SK-N-SH treated with all-trans-retinoic acid at 6 μM for 48 hours (cell line): Measurements from ENCODE around the gene FSD2.

Source experiments
- ARNTL ChIP-seq: fragments of 450-650 bp; formaldehyde crosslinking; IDR thresholded peaks from 2 replicates; pipeline ENCODE4 v1.5.0; 2020; ENCODE audit warnings: low read depth, mild to moderate bottlenecking, moderate library complexity, borderline replicate concordance
- ESRRG ChIP-seq: fragments of 250-450 bp; sonication (Bioruptor Pico); IDR thresholded peaks from 2 replicates; pipeline ENCODE4 v1.6.1; 2021; ENCODE audit warnings: mild to moderate bottlenecking
- OSR1 ChIP-seq: fragments of 250-450 bp; sonication (Bioruptor Pico); IDR thresholded peaks from 2 replicates; pipeline ENCODE4 v1.8.0; 2022; ENCODE audit warnings: moderate library complexity, mild to moderate bottlenecking, inconsistent platforms
- RARB ChIP-seq: fragments of 250-450 bp; sonication (Bioruptor Pico); IDR thresholded peaks from 2 replicates; pipeline ENCODE4 v1.8.0; 2021; ENCODE audit warnings: mild to moderate bottlenecking, moderate library complexity
- TCF4 ChIP-seq: fragments of 250-450 bp; sonication (Bioruptor Pico); IDR thresholded peaks from 2 replicates; pipeline ENCODE4 v1.8.0; 2021; ENCODE audit warnings: mild to moderate bottlenecking, moderate library complexity, borderline replicate concordance
- TOX ChIP-seq: fragments of 250-450 bp; sonication (Bioruptor Pico); IDR thresholded peaks from 2 replicates; pipeline ENCODE4 v1.8.0; 2021; ENCODE audit warnings: mild to moderate bottlenecking, moderate library complexity, borderline replicate concordance
- ZFP30 ChIP-seq: fragments of 450-650 bp; formaldehyde crosslinking; IDR thresholded peaks from 2 replicates; pipeline ENCODE4 v1.5.0; 2022; ENCODE audit warnings: mild to moderate bottlenecking, moderate library complexity
- ZNF70 ChIP-seq: fragments of 450-650 bp; formaldehyde crosslinking; IDR thresholded peaks from 2 replicates; pipeline ENCODE4 v1.5.0; 2020; ENCODE audit warnings: mild to moderate bottlenecking, moderate library complexity
- TF ChIP-seq, protein P1 (sequence below): fragments of 250-450 bp; sonication (Bioruptor Pico); IDR thresholded peaks from 2 replicates; pipeline ENCODE4 v1.5.1; 2020; ENCODE audit warnings: low read depth, mild to moderate bottlenecking, moderate library complexity
- TF ChIP-seq, protein P2 (sequence below): fragments of 250-450 bp; sonication (Bioruptor Pico); IDR thresholded peaks from 2 replicates; pipeline ENCODE4 v1.5.1; 2021; ENCODE audit warnings: mild to moderate bottlenecking, moderate library complexity

DNA sequence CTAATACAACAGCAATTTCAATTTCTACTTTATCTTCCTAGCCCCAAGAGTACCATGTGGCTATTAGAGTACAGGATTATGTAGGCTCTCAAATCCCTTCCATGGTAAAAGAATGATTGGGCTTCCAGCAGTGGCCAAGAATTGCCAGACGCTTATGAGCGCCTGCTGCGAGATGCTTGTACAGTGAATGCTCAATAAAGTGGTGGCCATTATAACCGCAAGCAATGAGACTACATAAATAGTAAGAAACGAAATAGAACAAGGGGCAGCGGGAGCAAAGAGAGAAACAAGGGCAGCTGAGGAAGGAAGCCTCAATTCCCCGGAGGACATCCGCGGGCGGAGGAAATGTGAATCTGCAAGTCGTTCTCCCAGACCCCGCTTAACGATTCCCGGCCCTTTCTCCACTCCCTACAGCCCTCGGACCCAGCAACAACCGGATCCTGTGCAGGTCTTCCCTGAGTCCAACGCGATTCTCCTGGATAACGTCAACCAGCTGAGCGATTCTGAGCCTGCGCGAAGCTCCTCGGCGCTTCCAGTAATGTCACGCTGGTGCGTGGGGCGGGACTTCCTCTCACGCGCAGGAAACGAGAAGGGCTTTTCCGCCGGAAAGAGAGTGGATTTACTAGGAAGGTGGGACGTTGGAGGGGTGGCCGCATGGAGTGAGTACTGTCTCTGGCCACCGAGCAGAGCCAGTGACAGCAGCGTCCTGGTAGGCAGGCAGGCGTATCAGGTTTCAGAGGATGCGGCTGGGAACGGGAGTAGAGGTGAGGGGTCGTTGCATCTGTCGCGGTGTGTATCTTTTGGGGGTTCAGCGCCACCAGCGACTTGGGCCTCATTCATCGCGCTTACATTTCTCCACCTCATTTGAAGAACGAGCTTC, 55.7 kb downstream of the FSD2 start:
- no peak for TF ChIP-seq TCF4 (CRISPR knock-in tag)
- TF ChIP-seq, protein P1, sequence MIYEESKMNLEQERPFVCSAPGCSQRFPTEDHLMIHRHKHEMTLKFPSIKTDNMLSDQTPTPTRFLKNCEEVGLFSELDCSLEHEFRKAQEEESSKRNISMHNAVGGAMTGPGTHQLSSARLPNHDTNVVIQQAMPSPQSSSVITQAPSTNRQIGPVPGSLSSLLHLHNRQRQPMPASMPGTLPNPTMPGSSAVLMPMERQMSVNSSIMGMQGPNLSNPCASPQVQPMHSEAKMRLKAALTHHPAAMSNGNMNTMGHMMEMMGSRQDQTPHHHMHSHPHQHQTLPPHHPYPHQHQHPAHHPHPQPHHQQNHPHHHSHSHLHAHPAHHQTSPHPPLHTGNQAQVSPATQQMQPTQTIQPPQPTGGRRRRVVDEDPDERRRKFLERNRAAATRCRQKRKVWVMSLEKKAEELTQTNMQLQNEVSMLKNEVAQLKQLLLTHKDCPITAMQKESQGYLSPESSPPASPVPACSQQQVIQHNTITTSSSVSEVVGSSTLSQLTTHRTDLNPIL, result no peak
- no peak for TF ChIP-seq ZNF70 (CRISPR knock-in tag)
- TF ChIP-seq ARNTL (CRISPR knock-in tag), result no peak
- TF ChIP-seq, protein P2, sequence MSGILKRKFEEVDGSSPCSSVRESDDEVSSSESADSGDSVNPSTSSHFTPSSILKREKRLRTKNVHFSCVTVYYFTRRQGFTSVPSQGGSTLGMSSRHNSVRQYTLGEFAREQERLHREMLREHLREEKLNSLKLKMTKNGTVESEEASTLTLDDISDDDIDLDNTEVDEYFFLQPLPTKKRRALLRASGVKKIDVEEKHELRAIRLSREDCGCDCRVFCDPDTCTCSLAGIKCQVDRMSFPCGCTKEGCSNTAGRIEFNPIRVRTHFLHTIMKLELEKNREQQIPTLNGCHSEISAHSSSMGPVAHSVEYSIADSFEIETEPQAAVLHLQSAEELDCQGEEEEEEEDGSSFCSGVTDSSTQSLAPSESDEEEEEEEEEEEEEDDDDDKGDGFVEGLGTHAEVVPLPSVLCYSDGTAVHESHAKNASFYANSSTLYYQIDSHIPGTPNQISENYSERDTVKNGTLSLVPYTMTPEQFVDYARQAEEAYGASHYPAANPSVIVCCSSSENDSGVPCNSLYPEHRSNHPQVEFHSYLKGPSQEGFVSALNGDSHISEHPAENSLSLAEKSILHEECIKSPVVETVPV (CRISPR knock-in tag), result 0 out of 2 replicates have a peak, but pooled peaks have one; percentile 21
- TF ChIP-seq TOX (CRISPR knock-in tag), result no peak
- TF ChIP-seq ESRRG (CRISPR knock-in tag), result no peak
- TF ChIP-seq RARB, result no peak
- TF ChIP-seq ZFP30, result no peak
- TF ChIP-seq OSR1 (CRISPR knock-in tag), result no peak
